Lower lobe of right lung (tissue), 2 donors: Measurements from ENCODE around the gene FAM167B. TPM values are rescaled to one million over a fixed set of nuclear protein-coding genes. Genes with fewer than 3 reads are reported as not detected.
A peak's percentile ranks its signal among the peaks of the same experiment; 100 is the strongest.

ENCODE experiments used
- ATAC-seq, 2 donors: fragments of 200-7000 bp; cut with Tn5 transposase; one replicate each; pipeline ENCODE4 v1.9.1; 2020 to 2022; ENCODE audit warnings: mild to moderate bottlenecking in 2 of 2, moderate library complexity in 2 of 2
- DNase-seq: peaks from one replicate; pipeline ENCODE4 v3.0.0-alpha.2; 2020
- H3K27ac ChIP-seq: fragments of 200-600 bp; one replicate; pipeline ENCODE4 v1.8.0; 2022
- H3K27me3 ChIP-seq: fragments of 200-600 bp; one replicate; pipeline ENCODE4 v1.8.0; 2022; ENCODE audit warnings: low read depth
- H3K36me3 ChIP-seq: fragments of 200-600 bp; one replicate; pipeline ENCODE4 v1.8.0; 2022; ENCODE audit warnings: mild to moderate bottlenecking
- H3K4me1 ChIP-seq: fragments of 200-600 bp; one replicate; pipeline ENCODE4 v1.8.0; 2022
- H3K4me3 ChIP-seq: fragments of 200-600 bp; one replicate; pipeline ENCODE4 v1.8.0; 2022; ENCODE audit warnings: mild to moderate bottlenecking
- H3K9me3 ChIP-seq: fragments of 200-600 bp; one replicate; pipeline ENCODE4 v1.8.0; 2022
- CTCF ChIP-seq: fragments of 200-600 bp; IDR thresholded peaks from one replicate; pipeline ENCODE4 v1.8.0; 2022; ENCODE audit warnings: antibody characterized with exemption, mild to moderate bottlenecking
- intact Hi-C: fragments of 100-400 bp; cut with DNase I; formaldehyde crosslinking; loops from one replicate; pipeline ENCODE4 v1.11.0; 2022
- total RNA-seq: library from RNA; stranded (reverse); fragmentation: NEBNext Ultra II Directional; extraction: Animal tissue kit (Norgen Biotek cat#: 25700); gene quantifications from one replicate; pipeline ENCODE4 v1.2.1, GENCODE V29; 2021
- donor health status: DM: no; HTN: yes; CAD: no; lungs with severe emphysema.

The FAM167B gene
- total RNA-seq, 1 donor from 2014 or later: 21.9 TPM

- H3K9me3 ChIP-seq: no peaks in the 10 kb centered on the region
- peak within 1 kb of the TSS; percentile 77 for H3K4me3 ChIP-seq
- ATAC-seq (peak; percentile 40 to 50), DNase-seq (peak; percentile 61)
- intact Hi-C loops: no loop called here
- H3K4me1 ChIP-seq: peaks cover 32% of the 10 kb centered on the region
- no peaks in the 10 kb centered on the region for H3K27me3 ChIP-seq
- H3K27ac ChIP-seq: peak within 1 kb of the TSS; percentile 74
- peaks cover 30% of the 10 kb centered on the region for H3K36me3 ChIP-seq
- TF ChIP-seq CTCF: no peak
These were observed 46.6 kb upstream of the FAM167B start, which contains the start of gene CCDC28B for GRCh38 chr1:32200226-32201010. TSS of gene CCDC28B (plus strand) at chr1:32200595. CDS start at chr1:32201936, 1,341 bp downstream.

GRCh38 chr1:32201011-32201855 is 45.8 kb upstream of the FAM167B start:
- H3K9me3 ChIP-seq: no peaks in the 10 kb centered on the region
- peaks cover 21% of the 10 kb centered on the region for H3K36me3 ChIP-seq
- no peak for TF ChIP-seq CTCF
- DNase-seq: peak; percentile 71
- ATAC-seq: peak; percentile 14 to 48
- peaks cover 34% of the 10 kb centered on the region for H3K4me1 ChIP-seq
- no peaks in the 10 kb centered on the region for H3K27me3 ChIP-seq
- H3K27ac ChIP-seq: peak overlapping the region; percentile 74
- intact Hi-C loops: no loop called here
- peak overlapping the region; percentile 77 for H3K4me3 ChIP-seq

GRCh38 chr1:32204943-32205361 is 42.1 kb upstream of the FAM167B start:
- intact Hi-C loops: no loop called here
- H3K27ac ChIP-seq: peak overlapping the region; percentile 54
- peak overlapping the region; percentile 71 for H3K4me3 ChIP-seq
- peaks cover 34% of the 10 kb centered on the region for H3K4me1 ChIP-seq
- H3K36me3 ChIP-seq: no peaks in the 10 kb centered on the region
- TF ChIP-seq CTCF: no peak
- peak; percentile 20 to 37 for ATAC-seq
- peak; percentile 59 for DNase-seq
- no peaks in the 10 kb centered on the region for H3K27me3 ChIP-seq
- H3K9me3 ChIP-seq: no peaks in the 10 kb centered on the region

GRCh38 chr1:32205401-32206370 is 41.3 kb upstream of the FAM167B start, which contains the start of gene IQCC:
TSS of gene IQCC (plus strand) at chr1:32205671. CDS start at chr1:32205682, 11 bp downstream.
- peak; percentile 93 for DNase-seq
- Histone ChIP-seq H3K4me1 (peaks cover 30% of the 10 kb centered on the region), H3K27me3 (no peaks in the 10 kb centered on the region), H3K4me3 (peak within 1 kb of the TSS; percentile 71), H3K27ac (peak within 1 kb of the TSS; percentile 54), H3K36me3 (no peaks in the 10 kb centered on the region), H3K9me3 (no peaks in the 10 kb centered on the region)
- TF ChIP-seq CTCF: no peak
- ATAC-seq: peak; percentile 91 to 93
- intact Hi-C loops: no loop called here
